GM19023 (cell line): Measurements from ENCODE around the gene DLGAP1.

Experiments
- ATAC-seq: cut with Tn5 transposase; IDR thresholded peaks from one replicate; pipeline ENCODE4 v1.9.1; 2021; ENCODE audit warnings: mild to moderate bottlenecking, moderate library complexity; ENCODE audit not compliant: unreplicated experiment

DLGAP1 gene

GRCh38 chr18:3874581-3874980 is 580.5 kb downstream of the DLGAP1 start:
- ATAC-seq, result no peak

- no peak for ATAC-seq
These were observed 581.0 kb downstream of the DLGAP1 start for GRCh38 chr18:3874125-3874524.

- ATAC-seq, result no peak
These were observed 581.4 kb downstream of the DLGAP1 start for GRCh38 chr18:3873698-3874097.

GRCh38 chr18:3873211-3873610 is 581.9 kb downstream of the DLGAP1 start:
- no peak for ATAC-seq

- ATAC-seq, result no peak
These were observed 582.5 kb downstream of the DLGAP1 start for GRCh38 chr18:3872641-3873040.

- ATAC-seq, result no peak
These were observed 583.4 kb downstream of the DLGAP1 start for GRCh38 chr18:3871687-3872086.

GRCh38 chr18:3870914-3871313 is 584.2 kb downstream of the DLGAP1 start:
- no peak for ATAC-seq

GRCh38 chr18:3869848-3870247 is 585.3 kb downstream of the DLGAP1 start:
- ATAC-seq, result no peak

GRCh38 chr18:3867864-3868311 is 587.2 kb downstream of the DLGAP1 start:
- ATAC-seq, result no peak

- ATAC-seq, result no peak
These were observed 587.9 kb downstream of the DLGAP1 start for GRCh38 chr18:3867236-3867635.

- no peak for ATAC-seq
These were observed 590.3 kb downstream of the DLGAP1 start for GRCh38 chr18:3864669-3865298.

- no peak for ATAC-seq
These were observed 591.5 kb downstream of the DLGAP1 start for GRCh38 chr18:3863593-3863992.

- no peak for ATAC-seq
These were observed 592.1 kb downstream of the DLGAP1 start for GRCh38 chr18:3863006-3863405.

GRCh38 chr18:3861495-3861894 is 593.6 kb downstream of the DLGAP1 start:
- no peak for ATAC-seq

GRCh38 chr18:3857544-3857943 is 597.6 kb downstream of the DLGAP1 start:
- ATAC-seq, result no peak

- ATAC-seq, result no peak
These were observed 599.1 kb downstream of the DLGAP1 start for GRCh38 chr18:3855966-3856365.

GRCh38 chr18:3852321-3852720 is 602.8 kb downstream of the DLGAP1 start:
- no peak for ATAC-seq

GRCh38 chr18:3851159-3851558 is 603.9 kb downstream of the DLGAP1 start:
- ATAC-seq, result no peak

GRCh38 chr18:3848316-3848715 is 606.8 kb downstream of the DLGAP1 start:
- no peak for ATAC-seq

- no peak for ATAC-seq
These were observed 609.9 kb downstream of the DLGAP1 start for GRCh38 chr18:3845161-3845560.

- no peak for ATAC-seq
These were observed 612.3 kb downstream of the DLGAP1 start for GRCh38 chr18:3842844-3843243.

GRCh38 chr18:3840766-3841165 is 614.3 kb downstream of the DLGAP1 start:
- no peak for ATAC-seq

GRCh38 chr18:3839581-3839981 is 615.5 kb downstream of the DLGAP1 start:
- no peak for ATAC-seq
